ACC112 (cell line): ENCODE measurements around the gene TAS1R2.
"Not testable (repeated sequence)": the region's sequence is repeated elsewhere in the genome, so short reads cannot be mapped to it uniquely, and the experiment has no call there.

ENCODE experiments used
- H2AFZ ChIP-seq: fragments of 200-600 bp; sonication (generic); one replicate; pipeline ENCODE4 v1.6.0; 2017; ENCODE audit warnings: antibody characterized with exemption, low read length; ENCODE audit not compliant: unreplicated experiment
- H3K27ac ChIP-seq: fragments of 200-600 bp; sonication (generic); 2 replicates; pipeline ENCODE4 v1.5.1; 2014; ENCODE audit warnings: low read depth, mild to moderate bottlenecking, antibody characterized with exemption, low read length, moderate library complexity
- H3K27me3 ChIP-seq: fragments of 200-600 bp; sonication (generic); 2 replicates; pipeline ENCODE4 v1.6.1; 2014; ENCODE audit warnings: mild to moderate bottlenecking, antibody characterized with exemption, low read length, moderate library complexity, mixed read lengths; ENCODE audit not compliant: insufficient read depth
- H3K36me3 ChIP-seq: fragments of 200-600 bp; sonication (generic); 2 replicates; pipeline ENCODE4 v1.6.1; 2016; ENCODE audit warnings: mild to moderate bottlenecking, antibody characterized with exemption, low read length, moderate library complexity, mixed read lengths; ENCODE audit not compliant: insufficient read depth
- H3K4me1 ChIP-seq: fragments of 200-600 bp; sonication (generic); one replicate; pipeline ENCODE4 v1.6.1; 2016; ENCODE audit warnings: low read length, mixed read lengths; ENCODE audit not compliant: insufficient read depth, unreplicated experiment, control insufficient read depth
- H3K4me3 ChIP-seq: fragments of 200-600 bp; sonication (generic); 2 replicates; pipeline ENCODE4 v1.5.1; 2014; ENCODE audit warnings: mild to moderate bottlenecking, low read depth, low read length
- H3K79me2 ChIP-seq: fragments of 200-600 bp; sonication (generic); one replicate; pipeline ENCODE4 v1.6.0; 2016; ENCODE audit warnings: low read length; ENCODE audit not compliant: control insufficient read depth, unreplicated experiment, insufficient read depth

The TAS1R2 gene

DNA sequence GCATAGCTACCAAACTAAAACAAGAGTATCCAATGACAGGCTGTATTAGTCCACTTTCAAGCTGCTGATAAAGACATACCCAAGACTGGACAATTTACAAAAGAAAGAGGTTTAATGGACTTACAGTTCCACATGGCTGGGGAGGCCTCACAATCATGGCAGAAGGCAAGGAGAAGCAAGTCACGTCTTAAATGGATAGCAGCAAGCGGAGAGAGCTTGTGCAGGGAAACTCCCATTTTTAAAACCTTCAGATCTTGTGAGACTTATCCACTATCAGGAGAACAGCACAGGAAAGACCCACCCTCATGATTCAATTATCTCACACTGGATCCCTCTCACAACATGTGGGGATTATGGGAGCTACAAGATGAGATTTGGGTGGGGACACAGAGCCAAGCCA is 11.7 kb downstream of the TAS1R2 start:
- not testable (repeated sequence) for H3K79me2 ChIP-seq, H3K36me3 ChIP-seq, H3K27ac ChIP-seq, H2AFZ ChIP-seq, H3K4me1 ChIP-seq, H3K4me3 ChIP-seq
- H3K27me3 ChIP-seq, result peaks cover 74% of the 10 kb centered on the region

GRCh38 chr1:18840145-18840544 is 19.3 kb downstream of the TAS1R2 start:
- no peak overlapping the region for H3K4me3 ChIP-seq
- no peaks in the 10 kb centered on the region for H3K79me2 ChIP-seq
- no peak overlapping the region for H3K27ac ChIP-seq
- peaks cover 60% of the 10 kb centered on the region for H3K27me3 ChIP-seq
- no peaks in the 10 kb centered on the region for H3K36me3 ChIP-seq
- no peak overlapping the region for H2AFZ ChIP-seq
- no peaks in the 10 kb centered on the region for H3K4me1 ChIP-seq

DNA sequence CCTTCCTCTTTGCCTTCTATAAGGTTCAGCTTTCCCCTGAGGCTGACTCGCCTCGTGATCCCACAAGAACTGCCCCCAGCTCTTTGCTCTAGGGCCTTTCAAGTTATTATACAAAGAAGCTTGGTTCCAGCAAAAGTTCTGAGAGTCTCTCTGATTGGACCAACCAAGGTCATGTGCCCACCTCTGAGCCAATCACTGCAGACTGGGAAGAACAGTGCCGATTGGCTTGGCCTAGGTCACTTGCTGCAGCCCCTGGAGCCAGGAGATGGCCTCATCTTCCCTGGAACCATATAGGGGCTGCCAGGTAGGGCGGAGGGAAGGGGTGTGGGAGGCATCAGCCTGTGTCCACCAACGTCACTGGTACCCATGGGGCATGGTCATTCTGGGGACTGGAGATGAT is 22.8 kb downstream of the TAS1R2 start:
- H3K4me1 ChIP-seq, result no peaks in the 10 kb centered on the region
- H3K27me3 ChIP-seq, result peaks cover 48% of the 10 kb centered on the region
- H2AFZ ChIP-seq, result no peak overlapping the region
- no peaks in the 10 kb centered on the region for H3K79me2 ChIP-seq
- no peaks in the 10 kb centered on the region for H3K36me3 ChIP-seq
- no peak overlapping the region for H3K4me3 ChIP-seq
- H3K27ac ChIP-seq, result no peak overlapping the region

- H3K4me1 ChIP-seq, H3K79me2 ChIP-seq, H3K4me3 ChIP-seq, H2AFZ ChIP-seq, H3K27ac ChIP-seq, H3K36me3 ChIP-seq: not testable (repeated sequence)
- H3K27me3 ChIP-seq, result peaks cover 61% of the 10 kb centered on the region
Measured at GRCh38 chr1:18832319-18832718, 27.1 kb downstream of the TAS1R2 start.

DNA sequence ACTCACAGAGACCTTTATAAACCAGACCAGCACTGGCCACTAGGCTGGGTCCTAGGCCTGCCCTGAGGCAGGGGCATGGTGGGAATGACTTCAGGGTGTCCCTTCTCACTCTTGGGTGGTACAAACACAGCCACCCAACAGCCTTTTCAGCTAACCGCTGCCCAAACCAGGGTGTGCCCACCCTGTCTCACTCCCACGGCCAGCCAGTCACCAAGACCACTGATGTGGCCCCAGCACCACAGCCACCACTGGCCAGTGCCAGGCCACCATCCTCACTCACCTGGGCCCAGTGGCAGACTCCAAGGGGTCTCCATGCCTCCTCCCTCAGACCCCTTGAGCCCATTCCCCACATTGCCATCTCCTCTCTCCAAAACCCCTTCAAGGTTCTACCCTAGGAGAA is 27.8 kb downstream of the TAS1R2 start:
- Histone ChIP-seq H3K27me3 (peaks cover 55% of the 10 kb centered on the region), H2AFZ (no peak overlapping the region), H3K4me3 (no peak overlapping the region), H3K36me3 (no peaks in the 10 kb centered on the region), H3K4me1 (no peaks in the 10 kb centered on the region), H3K27ac (no peak overlapping the region), H3K79me2 (no peaks in the 10 kb centered on the region)

- Histone ChIP-seq H2AFZ (no peak overlapping the region), H3K27ac (no peak overlapping the region), H3K27me3 (peaks cover 45% of the 10 kb centered on the region), H3K36me3 (no peaks in the 10 kb centered on the region), H3K4me3 (no peak overlapping the region), H3K79me2 (no peaks in the 10 kb centered on the region), H3K4me1 (no peaks in the 10 kb centered on the region)
Measured at GRCh38 chr1:18830596-18830995, 28.9 kb downstream of the TAS1R2 start.

DNA sequence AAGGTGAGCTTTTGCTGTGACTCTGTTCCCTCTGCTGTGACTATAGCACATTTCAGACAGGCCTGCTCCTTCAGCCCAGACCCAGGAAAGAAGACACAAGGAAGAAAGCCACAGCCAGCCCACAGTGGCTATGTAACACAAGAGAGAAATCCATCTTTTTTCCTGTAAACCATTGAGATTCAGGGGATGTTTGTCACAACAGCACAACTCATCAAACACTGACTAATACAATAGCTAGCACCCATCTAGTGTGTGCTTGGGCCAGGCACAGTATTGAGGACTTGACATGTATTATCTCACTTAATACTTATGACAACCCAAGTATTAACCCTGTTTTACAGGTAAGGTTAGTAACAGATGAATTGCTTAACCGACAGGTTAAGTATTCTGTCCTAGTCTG is 29.8 kb downstream of the TAS1R2 start:
- Histone ChIP-seq H3K4me3 (no peak overlapping the region), H3K27ac (no peak overlapping the region), H3K79me2 (no peaks in the 10 kb centered on the region), H3K4me1 (no peaks in the 10 kb centered on the region), H2AFZ (no peak overlapping the region), H3K27me3 (peaks cover 36% of the 10 kb centered on the region), H3K36me3 (no peaks in the 10 kb centered on the region)

DNA sequence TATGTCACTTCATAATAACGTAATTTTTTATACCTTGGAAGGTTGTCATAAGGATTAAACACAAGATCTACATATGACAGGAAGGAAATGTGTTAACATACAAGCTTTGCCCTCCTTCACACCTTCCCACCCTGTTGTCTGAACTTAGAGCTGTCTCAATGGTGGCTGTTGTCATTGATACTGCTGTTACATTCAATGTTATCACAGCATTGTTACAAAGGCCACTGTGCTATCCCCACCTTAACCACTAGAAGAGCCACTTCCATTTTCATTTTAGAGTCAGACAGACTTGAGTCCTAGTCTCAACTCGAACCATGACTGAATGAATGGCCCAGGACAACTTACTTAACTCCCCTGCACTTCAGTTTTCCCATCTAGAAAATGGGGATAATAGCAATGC is 31.2 kb downstream of the TAS1R2 start:
- Histone ChIP-seq H3K4me1 (no peaks in the 10 kb centered on the region), H3K79me2 (no peaks in the 10 kb centered on the region), H2AFZ (no peak overlapping the region), H3K27me3 (peaks cover 22% of the 10 kb centered on the region), H3K27ac (no peak overlapping the region), H3K4me3 (no peak overlapping the region), H3K36me3 (no peaks in the 10 kb centered on the region)

DNA sequence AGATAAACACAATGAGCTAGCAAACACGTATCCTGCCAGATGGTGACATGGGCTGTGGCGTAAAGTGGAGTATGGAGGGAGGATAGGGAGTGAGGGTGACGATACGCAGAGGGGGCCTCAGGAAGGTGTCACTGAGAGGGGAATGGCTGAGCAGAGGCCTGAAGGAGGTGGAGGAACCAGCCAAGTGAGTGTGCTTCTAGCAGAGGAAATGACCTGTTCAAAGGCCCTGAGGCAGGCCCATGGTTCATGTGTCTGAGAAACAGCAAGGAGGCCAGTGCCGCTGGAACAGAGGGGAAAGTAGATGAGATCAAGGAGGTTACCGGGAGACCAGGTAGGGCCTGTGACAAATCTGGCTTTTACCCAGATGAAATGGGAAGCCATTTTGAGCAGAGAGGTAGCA is 36.0 kb downstream of the TAS1R2 start:
- H3K27ac ChIP-seq, result no peak overlapping the region
- no peaks in the 10 kb centered on the region for H3K79me2 ChIP-seq
- no peaks in the 10 kb centered on the region for H3K4me1 ChIP-seq
- H3K27me3 ChIP-seq, result peaks cover 11% of the 10 kb centered on the region; the same call in 1 of the 2 replicates
- no peak overlapping the region for H3K4me3 ChIP-seq
- H3K36me3 ChIP-seq, result no peaks in the 10 kb centered on the region
- no peak overlapping the region for H2AFZ ChIP-seq

DNA sequence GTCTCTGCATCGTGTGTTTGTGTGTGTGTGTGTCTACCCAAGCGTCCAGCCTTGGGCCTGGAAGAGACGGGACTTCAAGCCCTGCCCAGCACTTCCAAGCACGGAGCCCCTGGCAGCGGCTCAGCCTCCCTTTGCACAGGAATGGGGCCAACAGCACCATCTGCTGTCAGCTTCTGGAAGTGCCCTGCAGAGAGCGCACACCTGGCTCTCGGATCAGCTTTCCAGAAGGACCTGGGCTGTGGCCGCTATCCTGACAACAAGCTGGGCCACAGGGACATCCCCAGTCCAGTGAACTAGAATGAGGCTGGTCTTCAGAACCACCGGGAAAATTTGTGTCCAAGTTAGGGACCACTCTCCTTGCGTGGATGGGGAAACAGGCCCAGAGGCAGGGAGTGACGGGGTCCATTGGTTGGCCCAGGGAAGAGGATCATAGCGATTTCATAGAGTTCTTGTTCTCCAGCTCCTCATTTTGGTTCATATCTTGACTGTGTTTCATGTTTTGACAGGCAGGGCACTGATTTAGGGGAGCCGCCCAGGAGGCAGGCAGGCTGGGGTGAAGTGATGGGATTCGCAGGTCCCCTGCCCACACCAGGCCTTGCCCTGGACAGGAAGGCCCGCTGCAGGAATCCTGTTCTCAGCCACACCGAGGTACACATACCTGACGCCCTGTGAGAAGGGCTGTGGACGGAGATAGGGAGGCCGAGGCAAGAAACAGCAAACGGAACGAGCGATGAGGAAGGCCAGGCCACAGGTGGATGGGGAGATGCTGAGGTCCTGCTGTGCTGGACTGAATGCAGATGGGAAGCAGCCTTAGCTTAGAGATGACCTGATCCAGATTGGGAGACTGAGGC is 38.4 kb downstream of the TAS1R2 start:
- no peaks in the 10 kb centered on the region for H3K36me3 ChIP-seq
- no peak overlapping the region for H2AFZ ChIP-seq
- H3K27me3 ChIP-seq, result peaks cover 11% of the 10 kb centered on the region

GRCh38 chr1:18819986-18820790 is 39.3 kb downstream of the TAS1R2 start:
- Histone ChIP-seq H3K27me3 (peaks cover 11% of the 10 kb centered on the region), H3K4me1 (no peaks in the 10 kb centered on the region), H3K27ac (no peak overlapping the region), H3K79me2 (no peaks in the 10 kb centered on the region), H2AFZ (no peak overlapping the region), H3K4me3 (no peak overlapping the region), H3K36me3 (no peaks in the 10 kb centered on the region)

More for the DNA sequence above, 38.4 kb downstream of the TAS1R2 start:
- Histone ChIP-seq H3K79me2 (no peaks in the 10 kb centered on the region), H3K4me3 (no peak overlapping the region), H3K4me1 (no peaks in the 10 kb centered on the region), H3K27ac (no peak overlapping the region)
